Neural crest cell (in vitro differentiated cells): ENCODE measurements around the gene FUZ. TPM values are rescaled to one million over a fixed set of nuclear protein-coding genes. Genes with fewer than 3 reads are reported as not detected.

Experiments used
- DNase-seq: peaks from one replicate; pipeline ENCODE4 v3.0.0; 2021; ENCODE audit warnings: low read depth, mixed read lengths, low spot score
- H3K27ac Mint-ChIP-seq: one replicate; pipeline ENCODE4 v1.8.0; 2021; ENCODE audit warnings: mild to moderate bottlenecking, mixed read lengths; ENCODE audit not compliant: unreplicated experiment
- H3K27me3 Mint-ChIP-seq: 2 replicates; pipeline ENCODE4 v1.8.0; 2021; ENCODE audit warnings: low read depth, mild to moderate bottlenecking, mixed read lengths
- H3K36me3 Mint-ChIP-seq: 2 replicates; pipeline ENCODE4 v1.8.0; 2021; ENCODE audit warnings: low read depth, mild to moderate bottlenecking, mixed read lengths
- H3K4me1 Mint-ChIP-seq: 2 replicates; pipeline ENCODE4 v1.8.0; 2021; ENCODE audit warnings: mixed read lengths
- H3K4me3 Mint-ChIP-seq: one replicate; pipeline ENCODE4 v1.8.0; 2021; ENCODE audit warnings: mild to moderate bottlenecking, mixed read lengths
- H3K9me3 Mint-ChIP-seq: 2 replicates; pipeline ENCODE4 v1.8.0; 2021; ENCODE audit warnings: mixed read lengths
- total RNA-seq: library from RNA; stranded (reverse); gene quantifications from 2 replicates; pipeline ENCODE4 v1.2.1, GENCODE V29; 2021
- TF ChIP-seq, protein P1 (sequence below): fragments of 200-600 bp; sonication (generic); conservative IDR thresholded peaks from 2 replicates; pipeline ENCODE4 v1.5.0; 2021; ENCODE audit warnings: antibody characterized with exemption, mild to moderate bottlenecking

The FUZ gene
- total RNA-seq, 1 donor from 2014 or later, result 38.0 TPM

DNA sequence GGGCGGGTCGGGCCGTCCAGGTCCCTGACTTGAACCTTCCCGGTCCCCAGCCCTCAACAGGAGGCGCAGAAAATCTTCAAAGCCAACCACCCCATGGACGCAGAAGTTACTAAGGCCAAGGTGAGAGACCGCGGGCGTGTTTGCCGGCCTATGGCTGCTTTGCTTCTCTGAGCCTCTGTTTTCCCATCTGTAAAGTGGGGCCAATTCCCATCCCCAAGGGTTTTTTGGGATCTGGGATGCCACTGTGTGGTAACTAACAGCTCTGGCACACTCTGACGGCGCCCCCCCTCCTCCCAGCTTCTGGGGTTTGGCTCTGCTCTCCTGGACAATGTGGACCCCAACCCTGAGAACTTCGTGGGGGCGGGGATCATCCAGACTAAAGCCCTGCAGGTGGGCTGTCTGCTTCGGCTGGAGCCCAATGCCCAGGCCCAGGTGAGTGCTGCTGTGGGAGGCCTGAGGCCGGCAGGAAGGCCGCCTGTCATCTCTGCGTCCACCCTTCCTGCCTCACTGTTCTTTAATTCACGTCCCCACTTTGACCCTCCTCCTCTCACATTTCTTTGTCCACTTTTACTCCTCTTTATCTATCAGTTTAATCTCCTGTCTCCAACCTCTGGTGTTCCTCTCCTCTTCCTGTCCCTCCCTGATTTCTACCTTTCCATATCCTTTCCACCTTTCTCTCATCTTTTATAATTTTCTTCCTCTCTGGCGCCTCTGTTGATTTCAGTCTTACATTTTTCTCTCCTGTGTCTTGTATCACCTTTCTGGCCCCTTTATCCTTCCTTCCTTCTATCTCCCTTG lies 7.1 kb downstream of the FUZ start:
- peaks cover 23% of the 10 kb centered on the region for H3K4me1 Mint-ChIP-seq

DNA sequence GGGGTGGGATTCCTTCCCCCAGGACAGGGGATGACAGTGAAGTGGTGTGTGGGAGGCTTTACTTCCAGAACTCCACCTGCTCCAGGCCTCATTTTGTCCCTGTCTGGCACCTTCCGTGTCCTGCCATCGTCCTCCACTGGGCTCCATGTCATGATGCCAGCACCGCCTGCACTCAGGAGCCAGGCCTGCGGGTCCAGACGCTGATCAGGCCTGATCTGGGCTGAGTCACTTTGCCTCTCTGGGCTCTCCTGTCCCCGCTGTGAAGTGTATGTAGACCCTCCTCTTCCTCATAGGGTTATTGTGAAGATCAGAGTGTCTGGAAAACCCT lies 9.6 kb downstream of the FUZ start:
- Mint-ChIP-seq H3K4me3 (no peak overlapping the region), H3K27me3 (no peaks in the 10 kb centered on the region), H3K9me3 (no peaks in the 10 kb centered on the region), H3K36me3 (peaks cover 8% of the 10 kb centered on the region), H3K27ac (no peak overlapping the region), H3K4me1 (peaks cover 11% of the 10 kb centered on the region)
- TF ChIP-seq, protein P1, sequence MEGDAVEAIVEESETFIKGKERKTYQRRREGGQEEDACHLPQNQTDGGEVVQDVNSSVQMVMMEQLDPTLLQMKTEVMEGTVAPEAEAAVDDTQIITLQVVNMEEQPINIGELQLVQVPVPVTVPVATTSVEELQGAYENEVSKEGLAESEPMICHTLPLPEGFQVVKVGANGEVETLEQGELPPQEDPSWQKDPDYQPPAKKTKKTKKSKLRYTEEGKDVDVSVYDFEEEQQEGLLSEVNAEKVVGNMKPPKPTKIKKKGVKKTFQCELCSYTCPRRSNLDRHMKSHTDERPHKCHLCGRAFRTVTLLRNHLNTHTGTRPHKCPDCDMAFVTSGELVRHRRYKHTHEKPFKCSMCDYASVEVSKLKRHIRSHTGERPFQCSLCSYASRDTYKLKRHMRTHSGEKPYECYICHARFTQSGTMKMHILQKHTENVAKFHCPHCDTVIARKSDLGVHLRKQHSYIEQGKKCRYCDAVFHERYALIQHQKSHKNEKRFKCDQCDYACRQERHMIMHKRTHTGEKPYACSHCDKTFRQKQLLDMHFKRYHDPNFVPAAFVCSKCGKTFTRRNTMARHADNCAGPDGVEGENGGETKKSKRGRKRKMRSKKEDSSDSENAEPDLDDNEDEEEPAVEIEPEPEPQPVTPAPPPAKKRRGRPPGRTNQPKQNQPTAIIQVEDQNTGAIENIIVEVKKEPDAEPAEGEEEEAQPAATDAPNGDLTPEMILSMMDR, result no peak
- no peak for DNase-seq

More for the DNA sequence above, 7.1 kb downstream of the FUZ start:
- Mint-ChIP-seq H3K9me3 (no peaks in the 10 kb centered on the region), H3K27ac (no peak overlapping the region), H3K36me3 (peaks cover 5% of the 10 kb centered on the region), H3K4me3 (peak overlapping the region; percentile 38), H3K27me3 (no peaks in the 10 kb centered on the region)
- TF ChIP-seq, protein P1, result no peak
- DNase-seq, result no peak

DNA sequence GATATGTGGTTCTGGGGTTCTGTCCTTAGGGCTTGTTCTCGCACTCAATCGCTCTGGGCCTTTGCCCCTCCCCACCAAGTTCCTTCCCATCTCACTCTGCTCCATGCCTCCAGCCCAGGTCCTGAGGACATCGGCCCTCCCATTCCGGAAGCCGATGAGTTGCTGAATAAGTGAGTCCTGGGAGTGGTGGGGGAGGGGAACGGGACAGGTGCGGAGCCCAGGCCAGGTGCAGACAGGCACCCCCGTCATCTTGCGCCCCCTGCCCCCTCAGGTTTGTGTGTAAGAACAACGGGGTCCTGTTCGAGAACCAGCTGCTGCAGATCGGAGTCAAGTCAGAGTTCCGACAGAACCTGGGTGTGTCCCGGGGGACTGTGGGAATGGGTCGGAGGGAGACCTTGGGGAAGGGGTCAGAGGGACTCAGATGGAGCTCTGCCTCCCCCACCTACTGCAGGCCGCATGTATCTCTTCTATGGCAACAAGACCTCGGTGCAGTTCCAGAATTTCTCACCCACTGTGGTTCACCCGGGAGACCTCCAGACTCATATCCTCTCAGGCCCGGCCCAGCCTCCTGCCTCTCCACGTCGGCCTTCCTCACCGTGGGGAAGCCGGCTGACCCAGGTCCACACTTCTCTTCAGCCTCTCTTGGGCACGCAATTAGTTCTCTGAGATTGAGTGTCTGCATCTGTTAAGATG lies 10.1 kb downstream of the FUZ start:
- no peaks in the 10 kb centered on the region for H3K27me3 Mint-ChIP-seq
- no peaks in the 10 kb centered on the region for H3K9me3 Mint-ChIP-seq
- no peak overlapping the region for H3K4me3 Mint-ChIP-seq
- TF ChIP-seq, protein P1, result no peak
- no peak for DNase-seq
- peaks cover 8% of the 10 kb centered on the region for H3K36me3 Mint-ChIP-seq
- H3K4me1 Mint-ChIP-seq, result peaks cover 11% of the 10 kb centered on the region
- no peak overlapping the region for H3K27ac Mint-ChIP-seq

DNA sequence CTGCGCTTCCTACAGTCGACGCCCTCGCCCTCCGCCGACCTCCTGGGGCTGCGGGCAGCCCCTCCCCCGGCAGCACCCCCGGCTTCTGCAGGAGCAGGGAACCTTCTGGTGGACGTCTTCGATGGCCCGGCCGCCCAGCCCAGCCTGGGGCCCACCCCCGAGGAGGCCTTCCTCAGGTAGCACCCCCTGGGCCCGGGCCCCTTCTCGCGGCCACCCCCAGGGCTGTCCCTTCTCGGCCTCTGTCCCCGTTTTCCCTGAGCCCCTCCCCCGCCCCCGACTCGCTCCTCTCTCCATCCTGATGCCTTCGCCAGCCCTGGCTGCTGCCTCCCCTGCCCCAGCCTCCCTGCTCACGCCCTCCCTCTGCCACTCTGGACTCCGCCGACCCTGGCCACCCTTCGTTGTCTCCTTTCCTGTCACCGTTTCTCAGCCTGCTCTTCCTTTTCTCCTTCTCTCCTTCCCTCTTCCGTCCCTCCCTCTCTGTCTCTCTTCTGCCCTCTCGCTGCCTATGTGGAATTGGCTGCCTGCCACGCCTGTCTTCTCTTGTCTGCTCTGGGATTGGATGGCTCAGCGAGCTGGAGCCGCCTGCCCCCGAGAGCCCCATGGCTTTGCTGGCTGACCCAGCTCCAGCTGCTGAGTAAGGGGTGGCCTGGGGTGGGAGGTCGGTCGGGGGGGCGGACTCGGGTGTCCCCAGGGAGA lies 11.0 kb downstream of the FUZ start:
- Mint-ChIP-seq H3K9me3 (no peaks in the 10 kb centered on the region), H3K27ac (no peak overlapping the region), H3K27me3 (no peaks in the 10 kb centered on the region), H3K36me3 (peaks cover 8% of the 10 kb centered on the region), H3K4me1 (peaks cover 8% of the 10 kb centered on the region), H3K4me3 (peak overlapping the region; percentile 12)
- TF ChIP-seq, protein P1, result no peak
- DNase-seq, result peak; percentile 33

DNA sequence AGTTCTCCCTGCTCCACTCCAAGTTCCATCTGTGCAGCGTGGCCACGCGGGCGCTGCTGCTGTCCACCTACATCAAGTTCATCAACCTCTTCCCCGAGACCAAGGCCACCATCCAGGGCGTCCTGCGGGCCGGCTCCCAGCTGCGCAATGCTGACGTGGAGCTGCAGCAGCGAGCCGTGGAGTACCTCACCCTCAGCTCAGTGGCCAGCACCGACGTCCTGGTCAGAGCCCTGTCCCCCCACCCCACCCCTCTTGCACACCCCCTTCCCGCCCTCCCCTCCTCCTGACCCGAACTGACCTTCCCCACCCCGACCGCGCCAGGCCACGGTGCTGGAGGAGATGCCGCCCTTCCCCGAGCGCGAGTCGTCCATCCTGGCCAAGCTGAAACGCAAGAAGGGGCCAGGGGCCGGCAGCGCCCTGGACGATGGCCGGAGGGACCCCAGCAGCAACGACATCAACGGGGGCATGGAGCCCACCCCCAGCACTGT lies 11.6 kb downstream of the FUZ start:
- H3K27me3 Mint-ChIP-seq, result no peaks in the 10 kb centered on the region
- no peak overlapping the region for H3K4me3 Mint-ChIP-seq
- H3K4me1 Mint-ChIP-seq, result peaks cover 8% of the 10 kb centered on the region
- DNase-seq, result no peak
- TF ChIP-seq, protein P1, result no peak
- H3K9me3 Mint-ChIP-seq, result no peaks in the 10 kb centered on the region
- H3K36me3 Mint-ChIP-seq, result peaks cover 10% of the 10 kb centered on the region
- no peak overlapping the region for H3K27ac Mint-ChIP-seq
